ENCODE measurements around the gene CD3E. TPM values are rescaled to one million over a fixed set of nuclear protein-coding genes. Genes with fewer than 3 reads are reported as not detected.

The CD3E gene
- total and polyA plus RNA-seq, 2 of the 13 experiments (the other 11 are each of a cell fraction or from before 2014, with no cell fraction given) = not detected

DNA sequence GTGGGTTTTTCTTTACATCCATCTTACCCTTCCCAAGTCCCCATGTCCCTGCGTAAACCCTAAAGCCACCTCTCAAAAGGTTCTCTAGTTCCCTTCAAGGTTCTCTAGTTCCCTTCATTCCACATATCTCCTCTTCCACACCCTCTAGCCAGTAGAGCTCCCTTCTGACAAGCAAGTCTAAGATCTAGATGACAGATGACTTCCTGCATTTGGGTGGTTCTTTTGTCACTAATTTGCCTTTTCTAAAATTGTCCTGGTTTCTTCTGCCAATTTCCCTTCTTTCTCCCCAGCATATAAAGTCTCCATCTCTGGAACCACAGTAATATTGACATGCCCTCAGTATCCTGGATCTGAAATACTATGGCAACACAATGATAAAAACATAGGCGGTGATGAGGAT lies 7.8 kb downstream of the CD3E start (continued):
- TF ChIP-seq, protein P1, sequence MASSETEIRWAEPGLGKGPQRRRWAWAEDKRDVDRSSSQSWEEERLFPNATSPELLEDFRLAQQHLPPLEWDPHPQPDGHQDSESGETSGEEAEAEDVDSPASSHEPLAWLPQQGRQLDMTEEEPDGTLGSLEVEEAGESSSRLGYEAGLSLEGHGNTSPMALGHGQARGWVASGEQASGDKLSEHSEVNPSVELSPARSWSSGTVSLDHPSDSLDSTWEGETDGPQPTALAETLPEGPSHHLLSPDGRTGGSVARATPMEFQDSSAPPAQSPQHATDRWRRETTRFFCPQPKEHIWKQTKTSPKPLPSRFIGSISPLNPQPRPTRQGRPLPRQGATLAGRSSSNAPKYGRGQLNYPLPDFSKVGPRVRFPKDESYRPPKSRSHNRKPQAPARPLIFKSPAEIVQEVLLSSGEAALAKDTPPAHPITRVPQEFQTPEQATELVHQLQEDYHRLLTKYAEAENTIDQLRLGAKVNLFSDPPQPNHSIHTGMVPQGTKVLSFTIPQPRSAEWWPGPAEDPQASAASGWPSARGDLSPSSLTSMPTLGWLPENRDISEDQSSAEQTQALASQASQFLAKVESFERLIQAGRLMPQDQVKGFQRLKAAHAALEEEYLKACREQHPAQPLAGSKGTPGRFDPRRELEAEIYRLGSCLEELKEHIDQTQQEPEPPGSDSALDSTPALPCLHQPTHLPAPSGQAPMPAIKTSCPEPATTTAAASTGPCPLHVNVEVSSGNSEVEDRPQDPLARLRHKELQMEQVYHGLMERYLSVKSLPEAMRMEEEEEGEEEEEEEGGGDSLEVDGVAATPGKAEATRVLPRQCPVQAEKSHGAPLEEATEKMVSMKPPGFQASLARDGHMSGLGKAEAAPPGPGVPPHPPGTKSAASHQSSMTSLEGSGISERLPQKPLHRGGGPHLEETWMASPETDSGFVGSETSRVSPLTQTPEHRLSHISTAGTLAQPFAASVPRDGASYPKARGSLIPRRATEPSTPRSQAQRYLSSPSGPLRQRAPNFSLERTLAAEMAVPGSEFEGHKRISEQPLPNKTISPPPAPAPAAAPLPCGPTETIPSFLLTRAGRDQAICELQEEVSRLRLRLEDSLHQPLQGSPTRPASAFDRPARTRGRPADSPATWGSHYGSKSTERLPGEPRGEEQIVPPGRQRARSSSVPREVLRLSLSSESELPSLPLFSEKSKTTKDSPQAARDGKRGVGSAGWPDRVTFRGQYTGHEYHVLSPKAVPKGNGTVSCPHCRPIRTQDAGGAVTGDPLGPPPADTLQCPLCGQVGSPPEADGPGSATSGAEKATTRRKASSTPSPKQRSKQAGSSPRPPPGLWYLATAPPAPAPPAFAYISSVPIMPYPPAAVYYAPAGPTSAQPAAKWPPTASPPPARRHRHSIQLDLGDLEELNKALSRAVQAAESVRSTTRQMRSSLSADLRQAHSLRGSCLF (CRISPR knock-in tag; IDR thresholded peaks at IDR 0.05; ENCODE audit: borderline replicate concordance) = no peak
- TF ChIP-seq NKX3-1 (CRISPR knock-in tag; IDR thresholded peaks at IDR 0.05) = no peak

DNA sequence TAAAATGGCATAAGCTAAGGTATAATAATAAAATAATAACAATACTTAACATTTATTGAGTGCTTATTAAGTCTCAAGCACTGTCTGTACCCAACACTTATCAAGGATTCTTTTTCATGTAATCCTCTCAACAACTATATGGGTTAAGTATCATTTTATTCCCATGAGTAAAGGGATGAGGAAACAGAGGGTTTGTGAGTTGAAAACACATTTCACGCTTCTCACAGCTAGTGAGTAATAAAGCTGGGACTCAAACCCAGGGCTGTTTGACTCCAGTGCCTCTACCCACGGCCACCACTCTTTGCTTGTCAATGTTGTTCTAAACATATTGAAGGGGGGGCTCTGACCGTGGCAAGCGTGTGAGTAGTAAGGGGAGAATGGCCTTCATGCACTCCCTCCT lies 8.7 kb downstream of the CD3E start:
- WGBS (ENCODE audit: low lambda C conversion rate) = 11% methylated on average over 4 of the region's 4 CpGs
- Histone ChIP-seq H3K9ac (ENCODE audit: insufficient read depth, low read depth, low read length) (no peak overlapping the region), H4K20me1 (ENCODE audit: insufficient read depth, low read length) (no peaks in the 10 kb centered on the region; the same call in 1 of the 2 replicates), H3K4me1 (ENCODE audit: insufficient read depth, low read length) (peaks cover 29% of the 10 kb centered on the region), H2AFZ (ENCODE audit: low read length) (no peak overlapping the region), H3K27me3 (ENCODE audit: control insufficient read depth in 1 of 2, insufficient read depth in 2 of 2, low read length in 2 of 2) (peaks cover 2 to 50% of the 10 kb centered on the region in 2 experiments; a peak in 4 of 5 replicates), H3K79me2 (ENCODE audit: insufficient read depth, low read length) (no peaks in the 10 kb centered on the region), H3K4me2 (ENCODE audit: low read depth, low read length) (no peak overlapping the region), H3K4me3 (replicated peaks in 1 of 3; ENCODE audit: insufficient read depth in 1 of 3, low read depth in 2 of 3, low read length in 3 of 3) (no peak overlapping the region), H3K27ac (ENCODE audit: extremely low read length, insufficient read depth, low read length) (no peak overlapping the region), H3K9me3 (ENCODE audit: low read length) (no peaks in the 10 kb centered on the region), H3K36me3 (replicated peaks in 1 of 2; ENCODE audit: control insufficient read depth in 1 of 2, insufficient read depth in 2 of 2, low read length in 2 of 2) (no peaks in the 10 kb centered on the region)
- in situ Hi-C loops (cut with HindIII; ENCODE audit: extremely low pct_ligation_motif_present, low pct_unique_long_range_greater_than_20kb) = loop anchor here (5.0 kb wide), 1 partner anchor 39 kb away; no protein-coding TSS in a partner anchor
- no peak for ATAC-seq
- CTCF ChIA-PET (ENCODE audit: low intra/inter-chr PET ratio, low total read pairs) = no interaction called here
- no TSS peak for BruUV-seq (replicated peaks)
- intact Hi-C loops (cut with micrococcal nuclease; ENCODE audit: unreplicated experiment) = no loop called here
- POLR2A ChIA-PET = no interaction called here
- DNase-seq (ENCODE audit: low spot score) = no peak
- no peak for FAIRE-seq
- TF ChIP-seq TARDBP (CRISPR knock-in tag; IDR thresholded peaks at IDR 0.05) (no peak), KDM1A (CRISPR knock-in tag; IDR thresholded peaks at IDR 0.05) (no peak), PCBP1 (IDR thresholded peaks at IDR 0.05; ENCODE audit: borderline replicate concordance, low read depth, low read length) (no peak), EHMT2 (IDR thresholded peaks at IDR 0.05; ENCODE audit: borderline replicate concordance, low read depth, low read length) (no peak), FOXA3 (CRISPR knock-in tag; IDR thresholded peaks at IDR 0.05) (no peak), TSC22D2 (CRISPR knock-in tag; IDR thresholded peaks at IDR 0.05; ENCODE audit: borderline replicate concordance) (no peak), MAFK (conservative IDR thresholded peaks at IDR 0.05 in 1 of 2, IDR thresholded peaks at IDR 0.05 in 1 of 2; ENCODE audit: low read length in 2 of 2) (no peak), ZNF484 (CRISPR knock-in tag; IDR thresholded peaks at IDR 0.05; ENCODE audit: borderline replicate concordance, low read depth) (no peak), ZNF670 (CRISPR knock-in tag; IDR thresholded peaks at IDR 0.05; ENCODE audit: borderline replicate concordance) (no peak), ZNF747 (CRISPR knock-in tag; IDR thresholded peaks at IDR 0.05; ENCODE audit: borderline replicate concordance) (no peak)
- TF ChIP-seq, protein P2, sequence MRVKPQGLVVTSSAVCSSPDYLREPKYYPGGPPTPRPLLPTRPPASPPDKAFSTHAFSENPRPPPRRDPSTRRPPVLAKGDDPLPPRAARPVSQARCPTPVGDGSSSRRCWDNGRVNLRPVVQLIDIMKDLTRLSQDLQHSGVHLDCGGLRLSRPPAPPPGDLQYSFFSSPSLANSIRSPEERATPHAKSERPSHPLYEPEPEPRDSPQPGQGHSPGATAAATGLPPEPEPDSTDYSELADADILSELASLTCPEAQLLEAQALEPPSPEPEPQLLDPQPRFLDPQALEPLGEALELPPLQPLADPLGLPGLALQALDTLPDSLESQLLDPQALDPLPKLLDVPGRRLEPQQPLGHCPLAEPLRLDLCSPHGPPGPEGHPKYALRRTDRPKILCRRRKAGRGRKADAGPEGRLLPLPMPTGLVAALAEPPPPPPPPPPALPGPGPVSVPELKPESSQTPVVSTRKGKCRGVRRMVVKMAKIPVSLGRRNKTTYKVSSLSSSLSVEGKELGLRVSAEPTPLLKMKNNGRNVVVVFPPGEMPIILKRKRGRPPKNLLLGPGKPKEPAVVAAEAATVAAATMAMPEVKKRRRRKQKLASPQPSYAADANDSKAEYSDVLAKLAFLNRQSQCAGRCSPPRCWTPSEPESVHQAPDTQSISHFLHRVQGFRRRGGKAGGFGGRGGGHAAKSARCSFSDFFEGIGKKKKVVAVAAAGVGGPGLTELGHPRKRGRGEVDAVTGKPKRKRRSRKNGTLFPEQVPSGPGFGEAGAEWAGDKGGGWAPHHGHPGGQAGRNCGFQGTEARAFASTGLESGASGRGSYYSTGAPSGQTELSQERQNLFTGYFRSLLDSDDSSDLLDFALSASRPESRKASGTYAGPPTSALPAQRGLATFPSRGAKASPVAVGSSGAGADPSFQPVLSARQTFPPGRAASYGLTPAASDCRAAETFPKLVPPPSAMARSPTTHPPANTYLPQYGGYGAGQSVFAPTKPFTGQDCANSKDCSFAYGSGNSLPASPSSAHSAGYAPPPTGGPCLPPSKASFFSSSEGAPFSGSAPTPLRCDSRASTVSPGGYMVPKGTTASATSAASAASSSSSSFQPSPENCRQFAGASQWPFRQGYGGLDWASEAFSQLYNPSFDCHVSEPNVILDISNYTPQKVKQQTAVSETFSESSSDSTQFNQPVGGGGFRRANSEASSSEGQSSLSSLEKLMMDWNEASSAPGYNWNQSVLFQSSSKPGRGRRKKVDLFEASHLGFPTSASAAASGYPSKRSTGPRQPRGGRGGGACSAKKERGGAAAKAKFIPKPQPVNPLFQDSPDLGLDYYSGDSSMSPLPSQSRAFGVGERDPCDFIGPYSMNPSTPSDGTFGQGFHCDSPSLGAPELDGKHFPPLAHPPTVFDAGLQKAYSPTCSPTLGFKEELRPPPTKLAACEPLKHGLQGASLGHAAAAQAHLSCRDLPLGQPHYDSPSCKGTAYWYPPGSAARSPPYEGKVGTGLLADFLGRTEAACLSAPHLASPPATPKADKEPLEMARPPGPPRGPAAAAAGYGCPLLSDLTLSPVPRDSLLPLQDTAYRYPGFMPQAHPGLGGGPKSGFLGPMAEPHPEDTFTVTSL (CRISPR knock-in tag; IDR thresholded peaks at IDR 0.05; ENCODE audit: borderline replicate concordance) = no peak
